Measurements from ENCODE around the gene RAB31. TPM values are rescaled to one million over a fixed set of nuclear protein-coding genes. Genes with fewer than 3 reads are reported as not detected.

The RAB31 gene
- total and polyA plus RNA-seq, 2 of the 13 experiments (the other 11 are each of a cell fraction or from before 2014, with no cell fraction given): 1.1 to 1.7 TPM

GRCh38 chr18:9854801-9855676 is 146.9 kb downstream of the RAB31 start (continued):
- TF ChIP-seq HMGXB4 (CRISPR knock-in tag; IDR thresholded peaks at IDR 0.05; ENCODE audit: borderline replicate concordance in 1 of 2, low read depth in 1 of 2) (0 out of 4 replicates have a peak, but pooled peaks of 1 of the 2 experiments have one; percentile 10), MED13 (CRISPR knock-in tag; IDR thresholded peaks at IDR 0.05) (0 out of 2 replicates have a peak, but pooled peaks have one; percentile 68), ARID5B (CRISPR knock-in tag; IDR thresholded peaks at IDR 0.05) (peak; percentile 90), ZBTB33 (CRISPR knock-in tag; IDR thresholded peaks at IDR 0.05) (peak; percentile 87), MTF2 (CRISPR knock-in tag; IDR thresholded peaks at IDR 0.05; ENCODE audit: borderline replicate concordance) (no peak), THRA (CRISPR knock-in tag; IDR thresholded peaks at IDR 0.05; ENCODE audit: borderline replicate concordance) (peak; percentile 66; the same call in 1 of the 2 replicates), SOX13 (IDR thresholded peaks at IDR 0.05) (no peak), SOX13 (CRISPR knock-in tag; conservative IDR thresholded peaks at IDR 0.05 in 1 of 2, IDR thresholded peaks at IDR 0.05 in 1 of 2) (peak in 1 of 2 experiments; percentile 89; a peak in 2 of 4 replicates), AFF4 (CRISPR knock-in tag; IDR thresholded peaks at IDR 0.05) (no peak), ZNF264 (CRISPR knock-in tag; IDR thresholded peaks at IDR 0.05) (peak; percentile 54; the same call in 1 of the 2 replicates), SOX5 (CRISPR knock-in tag; IDR thresholded peaks at IDR 0.05; ENCODE audit: borderline replicate concordance) (peak; percentile 79; the same call in 1 of the 2 replicates)
